Esophagus muscularis mucosa (tissue), 4 donors: ENCODE results near the gene SYCN.

ENCODE experiments used
- EP300 ChIP-seq: sonication (generic); formaldehyde crosslinking; IDR thresholded peaks from one replicate; pipeline ENCODE4 v1.6.1; 2017; ENCODE audit warnings: antibody characterized with exemption
- POLR2A ChIP-seq: fragments of 450-650 bp; IDR thresholded peaks from one replicate; pipeline ENCODE4 v1.6.1; 2017; ENCODE audit warnings: antibody characterized with exemption, moderate library complexity, mild to moderate bottlenecking, low read depth
- TF ChIP-seq, protein P1 (sequence below), 3 experiments: fragments of 200-600 bp in 2 of 3; fragments of 450-650 bp in 1 of 3; sonication (generic) in 2 of 3; IDR thresholded peaks; one replicate each; pipeline ENCODE4 v1.5.1; 2017 to 2019; ENCODE audit warnings: antibody characterized with exemption in 3 of 3, mild to moderate bottlenecking in 2 of 3, moderate library complexity in 1 of 3

DNA sequence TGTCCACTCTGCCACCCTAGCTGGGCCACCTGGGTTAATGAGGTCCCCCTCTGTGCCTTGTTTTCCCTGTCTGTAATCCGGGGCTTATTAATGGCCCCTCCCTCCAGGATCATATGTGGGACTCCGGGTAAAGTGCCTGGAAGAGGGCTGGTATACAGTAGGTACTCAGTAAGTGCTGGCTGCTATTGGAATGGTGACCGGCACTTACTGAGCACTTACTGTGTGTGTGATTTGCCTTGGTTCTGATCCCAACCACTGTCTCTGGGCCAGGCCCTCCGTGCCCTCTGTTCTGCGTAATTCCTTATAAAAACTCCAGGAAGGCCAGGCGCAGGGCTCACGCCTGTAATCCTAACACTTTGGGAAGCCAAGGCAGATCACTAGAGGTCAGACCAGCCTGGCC lies 38.2 kb downstream of the SYCN start:
- TF ChIP-seq, protein P1, sequence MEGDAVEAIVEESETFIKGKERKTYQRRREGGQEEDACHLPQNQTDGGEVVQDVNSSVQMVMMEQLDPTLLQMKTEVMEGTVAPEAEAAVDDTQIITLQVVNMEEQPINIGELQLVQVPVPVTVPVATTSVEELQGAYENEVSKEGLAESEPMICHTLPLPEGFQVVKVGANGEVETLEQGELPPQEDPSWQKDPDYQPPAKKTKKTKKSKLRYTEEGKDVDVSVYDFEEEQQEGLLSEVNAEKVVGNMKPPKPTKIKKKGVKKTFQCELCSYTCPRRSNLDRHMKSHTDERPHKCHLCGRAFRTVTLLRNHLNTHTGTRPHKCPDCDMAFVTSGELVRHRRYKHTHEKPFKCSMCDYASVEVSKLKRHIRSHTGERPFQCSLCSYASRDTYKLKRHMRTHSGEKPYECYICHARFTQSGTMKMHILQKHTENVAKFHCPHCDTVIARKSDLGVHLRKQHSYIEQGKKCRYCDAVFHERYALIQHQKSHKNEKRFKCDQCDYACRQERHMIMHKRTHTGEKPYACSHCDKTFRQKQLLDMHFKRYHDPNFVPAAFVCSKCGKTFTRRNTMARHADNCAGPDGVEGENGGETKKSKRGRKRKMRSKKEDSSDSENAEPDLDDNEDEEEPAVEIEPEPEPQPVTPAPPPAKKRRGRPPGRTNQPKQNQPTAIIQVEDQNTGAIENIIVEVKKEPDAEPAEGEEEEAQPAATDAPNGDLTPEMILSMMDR (IDR thresholded peaks at IDR 0.05): no peak
- TF ChIP-seq POLR2A: no peak
- TF ChIP-seq EP300: no peak
